ENCODE results near the gene SHC2.

DNA sequence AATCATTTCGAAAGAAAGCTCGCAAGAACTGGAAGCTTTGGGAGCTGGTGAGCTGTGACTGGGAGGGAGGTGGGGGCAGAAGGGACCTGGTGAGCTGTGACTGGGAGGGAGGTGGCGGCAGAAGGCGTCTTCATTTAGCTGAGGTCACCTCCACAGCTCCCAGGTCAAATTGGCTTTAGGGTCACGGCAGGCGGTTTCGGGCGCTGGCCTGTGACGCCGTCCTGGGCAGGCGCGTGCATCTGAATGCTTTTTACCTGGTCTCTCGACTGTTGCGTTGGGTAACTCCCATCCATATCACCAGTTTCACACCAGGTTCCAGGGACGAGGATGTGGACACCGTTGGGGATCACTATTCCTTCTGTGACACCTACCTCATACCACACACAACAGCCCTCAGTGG is 81.0 kb downstream of the SHC2 start:
- TF ChIP-seq, protein P1, sequence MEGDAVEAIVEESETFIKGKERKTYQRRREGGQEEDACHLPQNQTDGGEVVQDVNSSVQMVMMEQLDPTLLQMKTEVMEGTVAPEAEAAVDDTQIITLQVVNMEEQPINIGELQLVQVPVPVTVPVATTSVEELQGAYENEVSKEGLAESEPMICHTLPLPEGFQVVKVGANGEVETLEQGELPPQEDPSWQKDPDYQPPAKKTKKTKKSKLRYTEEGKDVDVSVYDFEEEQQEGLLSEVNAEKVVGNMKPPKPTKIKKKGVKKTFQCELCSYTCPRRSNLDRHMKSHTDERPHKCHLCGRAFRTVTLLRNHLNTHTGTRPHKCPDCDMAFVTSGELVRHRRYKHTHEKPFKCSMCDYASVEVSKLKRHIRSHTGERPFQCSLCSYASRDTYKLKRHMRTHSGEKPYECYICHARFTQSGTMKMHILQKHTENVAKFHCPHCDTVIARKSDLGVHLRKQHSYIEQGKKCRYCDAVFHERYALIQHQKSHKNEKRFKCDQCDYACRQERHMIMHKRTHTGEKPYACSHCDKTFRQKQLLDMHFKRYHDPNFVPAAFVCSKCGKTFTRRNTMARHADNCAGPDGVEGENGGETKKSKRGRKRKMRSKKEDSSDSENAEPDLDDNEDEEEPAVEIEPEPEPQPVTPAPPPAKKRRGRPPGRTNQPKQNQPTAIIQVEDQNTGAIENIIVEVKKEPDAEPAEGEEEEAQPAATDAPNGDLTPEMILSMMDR (IDR thresholded peaks at IDR 0.05; ENCODE audit: low read length): no peak
- TF ChIP-seq EZH2 (IDR thresholded peaks at IDR 0.05; ENCODE audit: borderline replicate concordance, low read length): no peak
